H1 (cell line): ENCODE results near the gene LRFN3. TPM values are rescaled to one million over a fixed set of nuclear protein-coding genes. Genes with fewer than 3 reads are reported as not detected.

Experiments
- CTCF ChIA-PET: fragments of 300-600 bp; sonication (Branson Sonifier 250); formaldehyde crosslinking; loops from one replicate; lab custom pipeline; 2021; ENCODE audit not compliant: partially characterized antibody; lab: Charles Lee
- POLR2A ChIA-PET: fragments of 300-600 bp; sonication (Branson Sonifier 250); formaldehyde crosslinking; loops from one replicate; lab custom pipeline; 2021; ENCODE audit warnings: inconsistent platforms; ENCODE audit not compliant: partially characterized antibody; lab: Charles Lee
- DNase-seq, 2 experiments: peaks; one replicate each; pipeline versions ENCODE4 v3.0.0 to v3.0.0-alpha.2; 2010 to 2022; ENCODE audit warnings: low spot score in 2 of 2, low read depth in 1 of 2, mixed read lengths in 1 of 2
- FAIRE-seq: peaks from 2 replicates; lab custom pipeline; 2011; peaks lifted over from hg19 to GRCh38; lab: Jason Lieb, UNC
- H2AFZ ChIP-seq: 2 replicates; pipeline ENCODE4 v1.8.1; 2012; ENCODE audit warnings: low read length, inconsistent platforms
- H2AK5ac ChIP-seq: 2 replicates; pipeline ENCODE4 v1.6.1; 2013; ENCODE audit warnings: low read depth, low read length
- H2BK120ac ChIP-seq: replicated peaks from 2 replicates; pipeline ENCODE3; 2013; ENCODE audit warnings: low read depth, low read length, inconsistent platforms
- H2BK12ac ChIP-seq: 2 replicates; pipeline ENCODE4 v1.6.1; 2013; ENCODE audit warnings: low read depth, low read length
- H2BK15ac ChIP-seq: 2 replicates; pipeline ENCODE4 v1.6.1; 2013; ENCODE audit warnings: low read length
- H2BK20ac ChIP-seq: 2 replicates; pipeline ENCODE4 v1.6.1; 2013; ENCODE audit warnings: low read length
- H2BK5ac ChIP-seq: 2 replicates; pipeline ENCODE4 v1.6.1; 2013; ENCODE audit warnings: low read depth, low read length
- H3K14ac ChIP-seq: 2 replicates; pipeline ENCODE4 v1.6.1; 2013; ENCODE audit warnings: inconsistent platforms; ENCODE audit not compliant: insufficient read length
- H3K18ac ChIP-seq: 2 replicates; pipeline ENCODE4 v1.6.1; 2013; ENCODE audit warnings: low read length; ENCODE audit errors: extremely low read depth
- H3K23ac ChIP-seq: 2 replicates; pipeline ENCODE4 v1.6.1; 2013; ENCODE audit warnings: inconsistent platforms; ENCODE audit not compliant: insufficient read length
- H3K23me2 ChIP-seq: 2 replicates; pipeline ENCODE4 v1.6.1; 2013; ENCODE audit warnings: low read depth, low read length
- H3K27ac ChIP-seq: 2 replicates; pipeline ENCODE4 v1.6.1; 2011; ENCODE audit warnings: low read depth, low read length, inconsistent platforms
- H3K27me3 ChIP-seq, 4 experiments: replicated peaks in 1 of 4; 1 replicate in 1 of 4; 2 replicates in 3 of 4; pipeline versions ENCODE4 v1.6.1 to v1.8.1; 2011 to 2013; ENCODE audit warnings: low read length in 3 of 4, mild to moderate bottlenecking in 3 of 4, inconsistent platforms in 2 of 4, mixed read lengths in 2 of 4, moderate library complexity in 1 of 4; ENCODE audit not compliant: control insufficient read depth in 3 of 4, insufficient read depth in 3 of 4; ENCODE audit errors: extremely low read depth in 1 of 4
- H3K36me3 ChIP-seq, 4 experiments: 2 replicates each; pipeline versions ENCODE4 v1.6.1 to v1.8.1; 2011 to 2013; ENCODE audit warnings: mild to moderate bottlenecking in 4 of 4, low read length in 3 of 4, moderate library complexity in 2 of 4, control low read depth in 1 of 4, inconsistent platforms in 1 of 4; ENCODE audit not compliant: insufficient read depth in 4 of 4, control insufficient read depth in 2 of 4
- H3K4ac ChIP-seq: replicated peaks from 2 replicates; pipeline ENCODE3; 2013; ENCODE audit warnings: low read length, low read depth, mixed read lengths, inconsistent platforms; ENCODE audit not compliant: insufficient read length
- H3K4me1 ChIP-seq, 4 experiments: replicated peaks in 1 of 4; 1 replicate in 1 of 4; 2 replicates in 3 of 4; pipeline versions ENCODE4 v1.6.1 to v1.8.1; 2011 to 2013; ENCODE audit warnings: low read length in 3 of 4, inconsistent platforms in 2 of 4, mixed read lengths in 1 of 4; ENCODE audit not compliant: insufficient read depth in 4 of 4, control insufficient read depth in 3 of 4
- H3K4me2 ChIP-seq, 2 experiments: 2 replicates each; pipeline versions ENCODE4 v1.6.1 to v1.8.1; 2011 to 2013; ENCODE audit warnings: low read depth in 2 of 2, low read length in 2 of 2, control low read depth in 1 of 2, inconsistent platforms in 1 of 2, mild to moderate bottlenecking in 1 of 2; ENCODE audit not compliant: insufficient read depth in 1 of 2
- H3K4me3 ChIP-seq, 4 experiments: fragments of 200-600, 300-600 bp in 1 of 4; sonication (generic), shearing (Covaris generic), sonication (Bioruptor Twin) in 1 of 4; 2 replicates each; pipeline versions ENCODE4 v1.5.1 to v1.8.1; 2011 to 2016; ENCODE audit warnings: low read length in 4 of 4, low read depth in 3 of 4, control low read depth in 2 of 4, inconsistent platforms in 2 of 4, mild to moderate bottlenecking in 2 of 4, mixed read lengths in 1 of 4, moderate library complexity in 1 of 4; ENCODE audit not compliant: insufficient read depth in 2 of 4; ENCODE audit errors: extremely low read depth in 1 of 4
- H3K56ac ChIP-seq: replicated peaks from 2 replicates; pipeline ENCODE3; 2013; ENCODE audit warnings: low read depth, mild to moderate bottlenecking, mixed read lengths, low read length, inconsistent platforms; ENCODE audit not compliant: insufficient read length
- H3K79me1 ChIP-seq: 2 replicates; pipeline ENCODE4 v1.6.1; 2013; ENCODE audit warnings: low read depth, low read length, control low read depth
- H3K79me2 ChIP-seq, 2 experiments: 2 replicates each; pipeline versions ENCODE4 v1.6.1 to v1.8.1; 2012 to 2013; ENCODE audit warnings: low read length in 2 of 2, mild to moderate bottlenecking in 2 of 2, inconsistent platforms in 1 of 2; ENCODE audit not compliant: insufficient read depth in 2 of 2, control insufficient read depth in 1 of 2
- H3K9ac ChIP-seq, 4 experiments: replicated peaks in 1 of 4; 1 replicate in 1 of 4; 2 replicates in 3 of 4; pipeline versions ENCODE4 v1.6.1 to v1.8.1; 2011 to 2013; ENCODE audit warnings: low read depth in 3 of 4, low read length in 3 of 4, control low read depth in 2 of 4, mild to moderate bottlenecking in 2 of 4, moderate library complexity in 2 of 4, inconsistent platforms in 1 of 4; ENCODE audit errors: extremely low read depth in 1 of 4
- H3K9me3 ChIP-seq, 2 experiments: 2 replicates each; pipeline versions ENCODE4 v1.6.1 to v1.8.1; 2012 to 2013; ENCODE audit warnings: mild to moderate bottlenecking in 2 of 2, moderate library complexity in 2 of 2, control low read depth in 1 of 2, inconsistent platforms in 1 of 2, low read depth in 1 of 2, low read length in 1 of 2, mixed read lengths in 1 of 2; ENCODE audit not compliant: insufficient read depth in 2 of 2
- H4K20me1 ChIP-seq, 2 experiments: replicated peaks in 1 of 2; 2 replicates each; pipeline versions ENCODE3 to v1.8.1; 2011 to 2013; ENCODE audit warnings: inconsistent platforms in 2 of 2, low read length in 2 of 2, mild to moderate bottlenecking in 1 of 2; ENCODE audit not compliant: insufficient read depth in 2 of 2, control insufficient read depth in 1 of 2
- H4K5ac ChIP-seq: 2 replicates; pipeline ENCODE4 v1.6.1; 2013; ENCODE audit warnings: low read length, low read depth, mixed read lengths, inconsistent platforms; ENCODE audit not compliant: insufficient read length
- H4K8ac ChIP-seq: 2 replicates; pipeline ENCODE4 v1.8.0; 2013; ENCODE audit warnings: mild to moderate bottlenecking, moderate library complexity, low read length, inconsistent platforms; ENCODE audit not compliant: insufficient read depth; ENCODE audit errors: extremely low read depth
- H4K91ac ChIP-seq: replicated peaks from 2 replicates; pipeline ENCODE3; 2013; ENCODE audit warnings: low read length, mixed read lengths, inconsistent platforms; ENCODE audit not compliant: insufficient read length
- CTBP2 ChIP-seq: IDR thresholded peaks from 2 replicates; pipeline ENCODE4 v1.7.0; 2011; ENCODE audit warnings: borderline replicate concordance, mild to moderate bottlenecking, moderate library complexity, mixed read lengths, low read length; ENCODE audit not compliant: insufficient read depth, insufficient read length
- FOSL1 ChIP-seq: IDR thresholded peaks from 2 replicates; pipeline ENCODE4 v1.6.1; 2011; ENCODE audit warnings: mild to moderate bottlenecking, low read depth, low read length, moderate library complexity; ENCODE audit not compliant: insufficient read depth
- SP2 ChIP-seq: IDR thresholded peaks from 2 replicates; pipeline ENCODE4 v1.6.1; 2012; ENCODE audit warnings: mild to moderate bottlenecking, low read length, inconsistent platforms
- ZNF274 ChIP-seq: IDR thresholded peaks from 2 replicates; pipeline ENCODE4 v1.7.0; 2012; ENCODE audit warnings: low read length, borderline replicate concordance; ENCODE audit errors: extremely low read depth
- WGBS, 2 experiments: shearing (Covaris generic) in 1 of 2; methylation state at CpG; one replicate each; pipeline versions ENCODE4 v1.1.6 to v1.1.7; 2013 to 2015; ENCODE audit warnings: low lambda C conversion rate in 2 of 2, mixed read lengths in 2 of 2, inconsistent platforms in 1 of 2, low coverage in 1 of 2, missing lambda C conversion rate in 1 of 2; ENCODE audit not compliant: insufficient replicate concordance in 2 of 2, insufficient coverage in 1 of 2, insufficient read length in 1 of 2; ENCODE audit errors: extremely low coverage in 1 of 2, missing lambda C conversion rate in 1 of 2; 5-methylcytosine and 5-hydroxymethylcytosine counted together
- polyA plus RNA-seq, 7 experiments: library from polyadenylated mRNA; depleted of rRNA in 3 of 7; stranded (reverse) in 5 of 7; unstranded in 2 of 7; fragments of >200 nt in 5 of 7; fragments of 200-250 nt in 2 of 7; gene quantifications; 1 replicate in 5 of 7; 2 replicates in 1 of 7; 4 replicates in 1 of 7; pipeline versions ENCODE4 v1.2.1 to v1.2.3, GENCODE V29; 2011 to 2013; ENCODE audit warnings: missing spikeins in 2 of 7, mixed read lengths in 2 of 7
- total RNA-seq: library from RNA; stranded (reverse); fragmentation: NEBNext Ultra II Directional; extraction: Animal tissue kit (Norgen Biotek cat#: 25700); gene quantifications from 2 replicates; pipeline ENCODE4 v1.2.1, GENCODE V29; 2021

LRFN3 gene
- total and polyA plus RNA-seq, 2 of the 8 experiments (the other 6 are each of a cell fraction or from before 2014, with no cell fraction given): 4.6 to 16.8 TPM

DNA sequence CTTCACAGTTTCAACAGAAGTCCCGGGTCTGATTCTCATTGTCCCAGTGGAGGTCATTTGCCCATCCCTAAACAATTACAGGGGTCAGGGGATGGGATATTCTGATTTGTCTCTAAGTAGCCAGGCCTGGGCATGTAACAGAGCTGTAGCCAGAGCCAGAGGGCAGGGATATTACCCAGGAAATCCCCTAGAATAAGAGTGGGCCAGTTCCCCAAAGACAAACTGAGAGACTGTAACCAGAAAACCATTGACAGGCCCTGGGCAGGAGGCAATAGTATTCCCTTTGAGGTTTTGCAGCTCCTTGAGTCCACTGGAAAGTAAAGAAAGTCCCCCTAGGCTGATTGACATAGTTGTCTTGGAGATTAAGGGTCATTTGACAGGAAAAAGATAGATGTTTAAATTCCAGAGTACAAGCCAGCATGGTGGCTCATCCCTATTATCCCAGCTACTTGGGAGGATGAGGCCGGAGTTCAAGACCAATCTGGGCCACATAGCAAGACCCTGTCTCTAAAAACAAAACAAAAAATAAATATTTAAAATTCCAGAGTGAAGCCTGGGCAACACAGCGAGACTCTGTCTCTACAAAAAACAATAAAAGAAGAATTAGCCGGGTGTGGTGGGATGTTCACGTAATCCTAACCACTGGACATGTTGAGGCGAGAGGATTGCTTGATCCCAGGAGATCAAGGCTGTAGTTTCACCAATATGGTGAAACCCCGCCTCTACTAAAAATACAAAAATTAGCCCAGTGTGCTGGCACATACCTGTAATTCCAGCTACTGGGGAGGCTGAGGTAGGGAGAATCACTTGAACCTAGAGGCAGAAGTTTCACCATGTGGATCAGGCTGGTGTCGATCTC lies 57.0 kb downstream of the LRFN3 start:
- Histone ChIP-seq H2BK20ac (no peak overlapping the region), H3K4me3 (no peak overlapping the region), H2AK5ac (no peak overlapping the region), H3K9me3 (no peaks in the 10 kb centered on the region; a peak in 1 of 4 replicates), H3K36me3 (no peaks in the 10 kb centered on the region), H3K9ac (no peak overlapping the region), H3K14ac (no peak overlapping the region), H4K91ac (no peak overlapping the region), H3K79me1 (peaks cover 11% of the 10 kb centered on the region), H4K20me1 (peaks cover 0 to 8% of the 10 kb centered on the region in 2 experiments), H4K5ac (no peak overlapping the region), H3K56ac (no peak overlapping the region), H3K23ac (no peak overlapping the region), H2BK15ac (no peak overlapping the region), H3K23me2 (peaks cover 7% of the 10 kb centered on the region; the same call in 1 of the 2 replicates), H3K27ac (no peak overlapping the region), H2BK120ac (no peak overlapping the region), H3K4me2 (no peak overlapping the region), H4K8ac (peak overlapping the region; percentile 88; the same call in 1 of the 2 replicates), H2AFZ (no peak overlapping the region), H3K4ac (no peak overlapping the region), H2BK12ac (0 out of 2 replicates have a peak overlapping the region, but pooled peaks have one; percentile 9), H3K18ac (no peak overlapping the region), H3K79me2 (peaks cover 0 to 9% of the 10 kb centered on the region in 2 experiments; a peak in 2 of 4 replicates), H2BK5ac (no peak overlapping the region), H3K4me1 (peaks cover 0 to 5% (median 1%) of the 10 kb centered on the region in 4 experiments; a peak in 4 of 7 replicates), H3K27me3 (no peaks in the 10 kb centered on the region)
- ChIA-PET POLR2A (interaction anchor here (0.6 to 1.4 kb wide), 8 partner anchors 14 to 484 kb away, joined by 3 to 5 read pairs (median 4); partner anchors contain the start of genes POLR2I and TBCB), CTCF (interaction anchor here (0.6 to 2.6 kb wide), 17 partner anchors 9 to 444 kb away, joined by 3 to 18 read pairs (median 4); no protein-coding TSS in a partner anchor)
- no peak for FAIRE-seq
- no peak for DNase-seq
- WGBS, 2 experiments: 93% methylated on average over 8 of the region's 8 CpGs; no CpG with 5 or more reads in 1 of the 2 experiments
- no peak for TF ChIP-seq FOSL1
- no peak for TF ChIP-seq SP2
- no peak for TF ChIP-seq ZNF274
- no peak for TF ChIP-seq CTBP2
